Prostate gland (tissue), 2 donors: Measurements from ENCODE around the gene VAMP4. TPM values are rescaled to one million over a fixed set of nuclear protein-coding genes. Genes with fewer than 3 reads are reported as not detected.

Experiments used
- DNase-seq: peaks from one replicate; pipeline ENCODE4 v3.0.0-alpha.2; 2019; ENCODE audit warnings: low spot score
- H3K27ac ChIP-seq, 2 donors: fragments of 200-600 bp; sonication (generic); 2 replicates each; pipeline ENCODE4 v1.5.1; 2017 to 2019
- H3K27me3 ChIP-seq: fragments of 200-600 bp; sonication (generic); replicated peaks from 2 replicates; pipeline ENCODE4 v1.5.1; 2019; ENCODE audit not compliant: insufficient read depth
- H3K36me3 ChIP-seq, 2 donors: fragments of 200-600 bp; sonication (generic); 1 replicate in 1 of 2; 2 replicates in 1 of 2; pipeline versions ENCODE4 v1.5.1 to v1.8.1; 2017 to 2019
- H3K4me1 ChIP-seq: fragments of 200-600 bp; sonication (generic); replicated peaks from 2 replicates; pipeline ENCODE4 v1.5.1; 2019
- H3K4me3 ChIP-seq, 2 donors: fragments of 200-600 bp; sonication (generic); 2 replicates each; pipeline ENCODE4 v1.5.1; 2017 to 2019
- H3K9me3 ChIP-seq: fragments of 200-600 bp; sonication (generic); 2 replicates; pipeline ENCODE4 v1.5.1; 2017
- POLR2A ChIP-seq: fragments of 450-650 bp; IDR thresholded peaks from one replicate; pipeline ENCODE4 v1.6.1; 2016; ENCODE audit warnings: antibody characterized with exemption, mild to moderate bottlenecking
- POLR2AphosphoS5 ChIP-seq: sonication (generic); formaldehyde crosslinking; IDR thresholded peaks from one replicate; pipeline ENCODE4 v1.6.1; 2017; ENCODE audit warnings: antibody characterized with exemption
- WGBS: methylation state at CpG from one replicate; pipeline ENCODE4 v1.1.5; 2018; 5-methylcytosine and 5-hydroxymethylcytosine counted together
- intact Hi-C: fragments of 100-400 bp; cut with DNase I; formaldehyde crosslinking; loops from one replicate; pipeline ENCODE4 v1.14.2; 2022
- total RNA-seq, 2 donors: library from RNA; depleted of rRNA; stranded (reverse); fragments of >200 nt; gene quantifications; one replicate each; pipeline ENCODE4 v1.1.0, GENCODE V29; 2016
- TF ChIP-seq, protein P1 (sequence below), 4 experiments: fragments of 200-600 bp in 2 of 4; fragments of 450-650 bp in 2 of 4; sonication (generic) in 2 of 4; IDR thresholded peaks; 1 replicate in 3 of 4; 2 replicates in 1 of 4; pipeline ENCODE4 v1.5.1; 2016 to 2019; ENCODE audit warnings: antibody characterized with exemption in 4 of 4, mild to moderate bottlenecking in 2 of 4, moderate library complexity in 2 of 4

Gene VAMP4
- total RNA-seq, 2 donors from 2014 or later, result 8.2 to 17.2 TPM

DNA sequence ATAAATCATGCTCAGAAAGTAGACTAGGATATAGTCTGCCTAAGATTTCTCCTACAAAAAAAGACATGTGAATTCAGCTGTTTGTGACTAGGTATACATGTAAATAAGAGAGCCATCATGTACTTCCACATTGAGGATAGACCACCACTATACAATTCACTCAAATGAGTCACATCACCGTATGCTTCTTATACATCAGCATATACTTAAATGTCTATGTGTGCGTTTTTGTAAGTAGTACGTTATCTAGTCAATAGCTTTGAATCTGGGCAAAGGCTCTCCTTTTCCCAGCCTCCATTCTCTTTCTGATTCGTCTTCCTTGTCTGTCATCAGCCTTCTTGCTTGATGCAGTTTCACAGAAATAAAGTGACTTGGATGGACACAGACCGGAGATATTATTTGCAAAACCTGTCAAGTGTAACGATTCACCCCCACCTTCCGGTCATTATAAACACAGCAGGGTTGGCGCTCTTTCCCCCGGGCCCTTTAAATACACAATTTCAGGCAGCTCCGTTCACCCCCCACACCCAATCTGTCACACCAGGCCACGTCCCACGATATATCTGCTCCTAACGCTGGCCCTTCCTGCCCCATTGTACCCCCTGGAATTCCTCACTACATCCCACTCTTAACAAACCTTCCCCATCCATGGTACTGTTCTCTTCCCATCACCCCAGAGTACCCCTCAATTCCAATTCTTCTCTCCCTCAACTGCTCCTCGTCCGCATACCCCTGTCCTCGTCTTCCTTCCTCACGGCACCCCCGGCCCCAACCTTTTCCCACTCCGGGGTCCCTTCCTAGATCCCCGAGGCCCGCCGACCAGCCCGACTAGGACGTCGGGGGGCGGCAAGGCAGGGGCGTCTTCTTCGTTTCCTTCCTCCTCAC is 636 bp downstream of the VAMP4 start:
- WGBS, result 2% methylated on average over 28 of the region's 28 CpGs
- TF ChIP-seq POLR2A (no peak), POLR2AphosphoS5 (no peak)
- TF ChIP-seq, protein P1, sequence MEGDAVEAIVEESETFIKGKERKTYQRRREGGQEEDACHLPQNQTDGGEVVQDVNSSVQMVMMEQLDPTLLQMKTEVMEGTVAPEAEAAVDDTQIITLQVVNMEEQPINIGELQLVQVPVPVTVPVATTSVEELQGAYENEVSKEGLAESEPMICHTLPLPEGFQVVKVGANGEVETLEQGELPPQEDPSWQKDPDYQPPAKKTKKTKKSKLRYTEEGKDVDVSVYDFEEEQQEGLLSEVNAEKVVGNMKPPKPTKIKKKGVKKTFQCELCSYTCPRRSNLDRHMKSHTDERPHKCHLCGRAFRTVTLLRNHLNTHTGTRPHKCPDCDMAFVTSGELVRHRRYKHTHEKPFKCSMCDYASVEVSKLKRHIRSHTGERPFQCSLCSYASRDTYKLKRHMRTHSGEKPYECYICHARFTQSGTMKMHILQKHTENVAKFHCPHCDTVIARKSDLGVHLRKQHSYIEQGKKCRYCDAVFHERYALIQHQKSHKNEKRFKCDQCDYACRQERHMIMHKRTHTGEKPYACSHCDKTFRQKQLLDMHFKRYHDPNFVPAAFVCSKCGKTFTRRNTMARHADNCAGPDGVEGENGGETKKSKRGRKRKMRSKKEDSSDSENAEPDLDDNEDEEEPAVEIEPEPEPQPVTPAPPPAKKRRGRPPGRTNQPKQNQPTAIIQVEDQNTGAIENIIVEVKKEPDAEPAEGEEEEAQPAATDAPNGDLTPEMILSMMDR (IDR thresholded peaks at IDR 0.05), result peak in 2 of 4 experiments; percentile 31 to 32
- Histone ChIP-seq H3K36me3 (peaks cover 0 to 4% of the 10 kb centered on the region in 2 donors), H3K9me3 (no peaks in the 10 kb centered on the region), H3K4me1 (no peaks in the 10 kb centered on the region), H3K27ac (peak overlapping the region; percentile 95 to 96), H3K4me3 (peak overlapping the region; percentile 82 to 91), H3K27me3 (no peaks in the 10 kb centered on the region)
- intact Hi-C loops, result no loop called here
- peak; percentile 38 for DNase-seq

DNA sequence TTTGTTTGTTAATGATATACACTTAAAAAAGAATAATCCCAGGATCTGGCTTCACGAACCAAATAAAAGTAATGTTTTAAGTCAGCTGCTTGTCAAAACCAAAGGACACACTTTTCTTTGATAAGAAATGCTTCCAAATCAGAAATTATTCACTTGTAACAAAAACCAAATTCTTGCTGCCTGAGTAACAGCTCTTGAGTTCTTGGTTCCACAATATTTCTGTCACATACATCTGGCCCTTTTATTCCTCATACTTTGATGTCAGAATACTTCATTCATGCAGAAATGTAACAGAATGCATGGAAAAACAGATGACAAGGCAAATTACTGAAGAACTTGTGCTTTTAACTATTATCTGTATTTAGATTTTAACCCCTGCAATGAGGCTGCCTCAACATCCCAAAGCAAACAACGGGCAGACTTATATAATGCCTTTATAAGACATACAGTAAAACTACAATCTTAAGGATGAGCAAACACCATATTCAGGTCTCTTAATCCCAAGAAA is 1.5 kb downstream of the VAMP4 start:
- Histone ChIP-seq H3K36me3 (peaks cover 0 to 4% of the 10 kb centered on the region in 2 donors), H3K4me3 (no peak overlapping the region), H3K4me1 (no peaks in the 10 kb centered on the region), H3K27me3 (no peaks in the 10 kb centered on the region), H3K9me3 (no peaks in the 10 kb centered on the region), H3K27ac (no peak overlapping the region)
- no peak for DNase-seq
- TF ChIP-seq, protein P1 (IDR thresholded peaks at IDR 0.05), result no peak
- TF ChIP-seq POLR2A (no peak), POLR2AphosphoS5 (no peak)
- intact Hi-C loops, result no loop called here
- whole genome bisulfite sequencing, result 59% methylated on average over 2 of the region's 2 CpGs

DNA sequence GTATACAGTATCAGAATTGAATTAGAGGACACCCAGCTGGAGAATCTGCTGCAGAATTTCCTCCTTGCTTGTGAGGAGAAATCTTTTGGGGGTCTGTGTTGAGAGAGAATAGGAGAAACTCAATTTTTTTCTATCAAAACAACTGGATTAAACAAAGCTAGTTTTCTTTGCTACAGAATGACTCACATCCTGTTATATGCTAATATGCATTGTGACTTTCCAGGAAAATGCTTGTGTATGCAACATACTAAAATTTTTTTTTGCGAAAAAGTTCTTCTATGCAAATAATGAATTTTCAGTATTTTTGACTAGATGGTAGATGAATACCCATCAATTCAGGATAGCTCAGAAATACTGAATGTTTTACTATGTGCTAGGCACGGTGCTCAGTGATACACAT is 2.2 kb downstream of the VAMP4 start:
- WGBS, result 88% methylated on average over 2 of the region's 2 CpGs
- TF ChIP-seq POLR2A (no peak), POLR2AphosphoS5 (no peak)
- TF ChIP-seq, protein P1 (IDR thresholded peaks at IDR 0.05), result no peak
- intact Hi-C loops, result no loop called here

DNA sequence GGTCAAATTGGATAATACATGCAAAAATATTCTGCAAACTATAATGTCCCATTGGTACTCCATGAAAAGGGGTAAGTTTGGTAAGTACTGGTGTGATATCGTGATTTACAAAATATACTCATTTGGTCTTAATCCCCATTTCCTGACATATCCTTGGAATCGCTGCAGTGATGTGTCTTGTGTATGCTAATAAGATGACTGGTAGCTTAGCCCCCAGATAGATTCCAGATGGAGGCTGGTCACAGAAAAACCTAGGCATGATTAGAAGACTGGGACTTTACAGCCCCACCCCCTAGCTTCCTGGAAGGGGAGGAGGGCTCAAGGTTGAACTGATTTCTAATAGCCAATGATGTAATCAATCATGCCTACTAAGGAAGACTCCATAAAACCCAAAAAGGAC is 3.0 kb downstream of the VAMP4 start:
- Histone ChIP-seq H3K27me3 (no peaks in the 10 kb centered on the region), H3K36me3 (peaks cover 0 to 4% of the 10 kb centered on the region in 2 donors), H3K4me3 (no peak overlapping the region), H3K27ac (no peak overlapping the region), H3K9me3 (no peaks in the 10 kb centered on the region), H3K4me1 (no peaks in the 10 kb centered on the region)
- 86% methylated on average over 2 of the region's 2 CpGs for WGBS
- DNase-seq, result no peak
- no peak for TF ChIP-seq POLR2AphosphoS5
- no peak for TF ChIP-seq POLR2A
- TF ChIP-seq, protein P1 (IDR thresholded peaks at IDR 0.05), result no peak
- intact Hi-C loops, result no loop called here

More for the DNA sequence above, 2.2 kb downstream of the VAMP4 start:
- peaks cover 0 to 4% of the 10 kb centered on the region in 2 donors for H3K36me3 ChIP-seq
- no peak overlapping the region for H3K4me3 ChIP-seq
- H3K27ac ChIP-seq, result no peak overlapping the region
- H3K9me3 ChIP-seq, result no peaks in the 10 kb centered on the region
- no peaks in the 10 kb centered on the region for H3K27me3 ChIP-seq
- no peak for DNase-seq
- no peaks in the 10 kb centered on the region for H3K4me1 ChIP-seq
